ENCODE measurements around the gene MVP. TPM values are rescaled to one million over a fixed set of nuclear protein-coding genes. Genes with fewer than 3 reads are reported as not detected.
A peak's percentile ranks its signal among the peaks of the same experiment; 100 is the strongest.

The MVP gene
- total RNA-seq, 2 donors from 2014 or later: 44.4 to 77.9 TPM

DNA sequence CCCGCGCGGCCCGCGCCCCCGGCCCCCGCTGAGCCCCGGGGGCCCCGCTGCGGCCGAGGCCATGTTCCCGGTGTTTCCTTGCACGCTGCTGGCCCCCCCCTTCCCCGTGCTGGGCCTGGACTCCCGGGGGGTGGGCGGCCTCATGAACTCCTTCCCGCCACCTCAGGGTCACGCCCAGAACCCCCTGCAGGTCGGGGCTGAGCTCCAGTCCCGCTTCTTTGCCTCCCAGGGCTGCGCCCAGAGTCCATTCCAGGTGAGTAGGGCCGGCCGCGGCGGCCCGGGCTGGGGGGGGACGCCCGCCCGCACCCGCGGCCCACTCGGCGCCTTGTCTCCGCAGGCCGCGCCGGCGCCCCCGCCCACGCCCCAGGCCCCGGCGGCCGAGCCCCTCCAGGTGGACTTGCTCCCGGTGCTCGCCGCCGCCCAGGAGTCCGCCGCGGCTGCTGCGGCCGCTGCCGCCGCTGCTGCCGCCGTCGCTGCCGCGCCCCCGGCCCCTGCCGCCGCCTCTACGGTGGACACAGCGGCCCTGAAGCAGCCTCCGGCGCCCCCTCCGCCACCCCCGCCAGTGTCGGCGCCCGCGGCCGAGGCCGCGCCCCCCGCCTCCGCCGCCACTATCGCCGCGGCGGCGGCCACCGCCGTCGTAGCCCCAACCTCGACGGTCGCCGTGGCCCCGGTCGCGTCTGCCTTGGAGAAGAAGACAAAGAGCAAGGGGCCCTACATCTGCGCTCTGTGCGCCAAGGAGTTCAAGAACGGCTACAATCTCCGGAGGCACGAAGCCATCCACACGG is 13.4 kb upstream of the MVP start:
- Histone ChIP-seq H3K4me1 (peaks cover 0 to 60% of the 10 kb centered on the region in 2 donors), H3K36me3 (peaks cover 14% of the 10 kb centered on the region), H3K9me3 (no peaks in the 10 kb centered on the region), H3K27ac (peak overlapping the region; percentile 94 to 96), H3K4me3 (peak overlapping the region; percentile 57 to 69), H3K27me3 (no peaks in the 10 kb centered on the region)
- no peak for DNase-seq (ENCODE audit: low spot score)
- TF ChIP-seq, protein P1, sequence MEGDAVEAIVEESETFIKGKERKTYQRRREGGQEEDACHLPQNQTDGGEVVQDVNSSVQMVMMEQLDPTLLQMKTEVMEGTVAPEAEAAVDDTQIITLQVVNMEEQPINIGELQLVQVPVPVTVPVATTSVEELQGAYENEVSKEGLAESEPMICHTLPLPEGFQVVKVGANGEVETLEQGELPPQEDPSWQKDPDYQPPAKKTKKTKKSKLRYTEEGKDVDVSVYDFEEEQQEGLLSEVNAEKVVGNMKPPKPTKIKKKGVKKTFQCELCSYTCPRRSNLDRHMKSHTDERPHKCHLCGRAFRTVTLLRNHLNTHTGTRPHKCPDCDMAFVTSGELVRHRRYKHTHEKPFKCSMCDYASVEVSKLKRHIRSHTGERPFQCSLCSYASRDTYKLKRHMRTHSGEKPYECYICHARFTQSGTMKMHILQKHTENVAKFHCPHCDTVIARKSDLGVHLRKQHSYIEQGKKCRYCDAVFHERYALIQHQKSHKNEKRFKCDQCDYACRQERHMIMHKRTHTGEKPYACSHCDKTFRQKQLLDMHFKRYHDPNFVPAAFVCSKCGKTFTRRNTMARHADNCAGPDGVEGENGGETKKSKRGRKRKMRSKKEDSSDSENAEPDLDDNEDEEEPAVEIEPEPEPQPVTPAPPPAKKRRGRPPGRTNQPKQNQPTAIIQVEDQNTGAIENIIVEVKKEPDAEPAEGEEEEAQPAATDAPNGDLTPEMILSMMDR (IDR thresholded peaks at IDR 0.05): no peak

DNA sequence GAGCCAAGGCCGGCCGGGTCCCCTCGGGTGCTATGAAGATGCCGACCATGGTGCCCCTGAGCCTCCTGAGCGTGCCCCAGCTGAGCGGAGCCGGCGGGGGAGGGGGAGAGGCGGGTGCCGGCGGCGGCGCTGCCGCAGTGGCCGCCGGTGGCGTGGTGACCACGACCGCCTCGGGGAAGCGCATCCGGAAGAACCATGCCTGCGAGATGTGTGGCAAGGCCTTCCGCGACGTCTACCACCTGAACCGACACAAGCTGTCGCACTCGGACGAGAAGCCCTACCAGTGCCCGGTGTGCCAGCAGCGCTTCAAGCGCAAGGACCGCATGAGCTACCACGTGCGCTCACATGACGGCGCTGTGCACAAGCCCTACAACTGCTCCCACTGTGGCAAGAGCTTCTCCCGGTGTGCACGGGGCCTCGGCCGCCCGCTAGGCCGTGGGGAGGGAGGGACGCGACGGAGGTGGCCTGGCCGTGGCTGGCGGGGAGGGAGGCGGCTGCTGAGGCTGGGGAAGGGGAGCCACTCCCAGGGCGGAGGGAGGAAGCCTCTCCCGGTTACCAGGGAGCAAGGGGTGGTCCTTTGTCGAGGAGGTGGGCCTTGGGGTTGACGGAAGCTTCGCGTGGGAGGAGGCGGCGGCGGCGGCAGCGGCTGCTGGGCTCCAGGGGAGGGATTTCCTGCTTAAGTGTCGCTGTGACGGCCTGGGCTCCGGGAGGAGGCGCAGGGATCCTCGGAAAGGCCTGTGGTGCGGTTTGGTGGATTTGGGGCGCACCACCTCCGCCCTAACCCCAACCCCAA is 12.6 kb upstream of the MVP start:
- Histone ChIP-seq H3K4me1 (peaks cover 0 to 68% of the 10 kb centered on the region in 2 donors), H3K27ac (peak overlapping the region; percentile 94 to 96), H3K4me3 (peak overlapping the region; percentile 57 to 69), H3K9me3 (no peaks in the 10 kb centered on the region), H3K27me3 (no peaks in the 10 kb centered on the region), H3K36me3 (peaks cover 14% of the 10 kb centered on the region)
- TF ChIP-seq, protein P1 (IDR thresholded peaks at IDR 0.05): peak in 1 of 2 donors; percentile 62
- DNase-seq (ENCODE audit: low spot score): peak; percentile 91

DNA sequence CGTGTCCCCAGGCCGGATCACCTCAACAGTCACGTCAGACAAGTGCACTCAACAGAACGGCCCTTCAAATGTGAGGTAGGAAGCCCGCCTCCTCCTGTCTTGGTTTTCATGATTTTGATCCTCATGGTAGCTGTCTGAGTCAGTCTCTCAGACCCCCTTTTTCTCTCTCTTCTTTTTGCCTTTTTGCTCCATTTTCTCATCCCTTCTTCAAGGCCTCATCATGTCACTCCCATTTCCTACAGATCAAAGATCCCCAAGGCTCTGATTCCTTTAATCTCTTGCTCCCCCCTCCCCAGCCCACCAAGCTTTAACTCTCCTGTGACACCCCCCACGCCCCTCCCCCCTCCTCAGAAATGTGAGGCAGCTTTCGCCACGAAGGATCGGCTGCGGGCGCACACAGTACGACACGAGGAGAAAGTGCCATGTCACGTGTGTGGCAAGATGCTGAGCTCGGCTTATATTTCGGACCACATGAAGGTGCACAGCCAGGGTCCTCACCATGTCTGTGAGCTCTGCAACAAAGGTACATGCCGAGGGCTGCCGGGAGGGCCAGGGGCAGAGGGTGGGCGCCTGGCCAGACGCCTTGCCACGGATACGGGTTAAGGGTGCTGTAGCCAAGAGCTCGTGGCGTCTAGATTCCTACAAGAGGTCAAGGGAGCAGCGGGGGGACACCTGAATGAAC is 11.9 kb upstream of the MVP start:
- DNase-seq (ENCODE audit: low spot score): no peak
- Histone ChIP-seq H3K27me3 (no peaks in the 10 kb centered on the region), H3K4me3 (peak overlapping the region; percentile 57 to 69), H3K36me3 (peaks cover 14% of the 10 kb centered on the region), H3K4me1 (peaks cover 0 to 76% of the 10 kb centered on the region in 2 donors), H3K27ac (peak overlapping the region; percentile 94 to 96), H3K9me3 (no peaks in the 10 kb centered on the region)
- TF ChIP-seq, protein P1 (IDR thresholded peaks at IDR 0.05): no peak

DNA sequence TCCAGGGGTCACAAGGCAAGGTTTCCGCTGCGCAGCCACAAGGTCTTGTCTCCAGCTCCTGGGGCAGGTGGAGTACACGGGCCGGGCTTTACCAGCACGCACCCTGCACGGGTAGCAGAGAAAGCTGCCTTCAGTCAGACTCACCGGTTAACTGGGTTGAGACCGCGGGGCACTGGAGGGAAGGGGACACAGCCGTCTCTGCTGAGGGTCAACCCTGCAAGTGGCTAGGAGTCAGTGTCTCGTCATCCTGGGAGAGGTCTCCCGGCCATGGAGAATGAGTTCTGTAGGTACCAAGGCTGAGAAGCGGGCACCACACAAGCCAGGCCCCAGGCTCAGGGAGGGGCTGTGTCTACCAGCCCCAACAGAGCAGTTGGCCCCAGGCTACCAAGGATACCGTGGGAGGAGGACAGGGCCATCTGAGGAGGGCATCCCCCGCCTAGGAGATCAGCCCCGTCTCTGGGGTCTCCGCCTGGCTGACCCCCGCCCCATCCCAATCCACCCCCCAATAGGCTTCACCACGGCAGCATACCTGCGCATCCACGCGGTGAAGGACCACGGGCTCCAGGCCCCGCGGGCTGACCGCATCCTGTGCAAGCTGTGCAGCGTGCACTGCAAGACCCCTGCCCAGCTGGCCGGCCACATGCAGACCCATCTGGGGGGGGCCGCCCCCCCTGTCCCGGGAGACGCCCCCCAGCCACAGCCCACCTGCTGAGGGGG is 11.1 kb upstream of the MVP start:
- no peak for DNase-seq (ENCODE audit: low spot score)
- Histone ChIP-seq H3K4me1 (peaks cover 0 to 75% of the 10 kb centered on the region in 2 donors), H3K4me3 (peak overlapping the region in 1 of 2 donors; percentile 57), H3K27ac (peak overlapping the region; percentile 94 to 96), H3K27me3 (no peaks in the 10 kb centered on the region), H3K36me3 (peaks cover 14% of the 10 kb centered on the region), H3K9me3 (no peaks in the 10 kb centered on the region)
- TF ChIP-seq, protein P1 (IDR thresholded peaks at IDR 0.05): no peak
